GM12878 (cell line): ENCODE measurements around the gene SNX22.

Experiments
- EED ChIP-seq: sonication (generic); IDR thresholded peaks from 2 replicates; pipeline ENCODE4 v1.6.1; 2016; ENCODE audit warnings: antibody characterized with exemption, low read depth
- KAT2A ChIP-seq: conservative IDR thresholded peaks from 2 replicates; pipeline ENCODE4 v1.6.1; 2011; ENCODE audit warnings: low read depth, low read length; ENCODE audit not compliant: control insufficient read depth
- LARP7 ChIP-seq: fragments of 450-650 bp; IDR thresholded peaks from 2 replicates; pipeline ENCODE4 v1.6.1; 2017; ENCODE audit warnings: mild to moderate bottlenecking
- MTA2 ChIP-seq: fragments of 450-650 bp; IDR thresholded peaks from 2 replicates; pipeline ENCODE4 v1.6.1; 2016; ENCODE audit warnings: low read depth, mild to moderate bottlenecking, moderate library complexity
- MYC ChIP-seq: IDR thresholded peaks from 2 replicates; pipeline ENCODE4 v1.6.1; 2011; ENCODE audit warnings: mild to moderate bottlenecking, low read length, moderate library complexity, inconsistent platforms; ENCODE audit not compliant: insufficient read depth, insufficient replicate concordance, insufficient read length, severe bottlenecking
- NFXL1 ChIP-seq: fragments of 450-650 bp; IDR thresholded peaks from 2 replicates; pipeline ENCODE4 v1.6.1; 2017; ENCODE audit warnings: antibody characterized with exemption, mild to moderate bottlenecking, borderline replicate concordance
- POLR2A ChIP-seq: IDR thresholded peaks from 2 replicates; pipeline ENCODE4 v1.6.1; 2011; ENCODE audit warnings: low read depth, mild to moderate bottlenecking, low read length
- TAF1 ChIP-seq: IDR thresholded peaks from 2 replicates; pipeline ENCODE4 v1.6.1; 2011; ENCODE audit warnings: mild to moderate bottlenecking, low read depth, low read length, borderline replicate concordance
- TF ChIP-seq, protein P1 (sequence below), 3 experiments: IDR thresholded peaks in 2 of 3; conservative IDR thresholded peaks in 1 of 3; 2 replicates each; pipeline ENCODE4 v1.5.1; 2011; ENCODE audit warnings: low read depth in 3 of 3, low read length in 3 of 3, mild to moderate bottlenecking in 3 of 3, control low read depth in 2 of 3, moderate library complexity in 2 of 3, inconsistent platforms in 1 of 3, mixed read lengths in 1 of 3; ENCODE audit not compliant: control insufficient read depth in 2 of 3, insufficient read depth in 1 of 3; ENCODE audit errors: extremely low read depth in 1 of 3
- TF ChIP-seq, protein P2 (sequence below): fragments of 450-650 bp; formaldehyde crosslinking; IDR thresholded peaks from 2 replicates; pipeline ENCODE4 v1.4.0; 2022; ENCODE audit warnings: mild to moderate bottlenecking, moderate library complexity

GRCh38 chr15:64132217-64132616 is 19.3 kb upstream of the SNX22 start:
- no peak for TF ChIP-seq POLR2A
- TF ChIP-seq, protein P1, sequence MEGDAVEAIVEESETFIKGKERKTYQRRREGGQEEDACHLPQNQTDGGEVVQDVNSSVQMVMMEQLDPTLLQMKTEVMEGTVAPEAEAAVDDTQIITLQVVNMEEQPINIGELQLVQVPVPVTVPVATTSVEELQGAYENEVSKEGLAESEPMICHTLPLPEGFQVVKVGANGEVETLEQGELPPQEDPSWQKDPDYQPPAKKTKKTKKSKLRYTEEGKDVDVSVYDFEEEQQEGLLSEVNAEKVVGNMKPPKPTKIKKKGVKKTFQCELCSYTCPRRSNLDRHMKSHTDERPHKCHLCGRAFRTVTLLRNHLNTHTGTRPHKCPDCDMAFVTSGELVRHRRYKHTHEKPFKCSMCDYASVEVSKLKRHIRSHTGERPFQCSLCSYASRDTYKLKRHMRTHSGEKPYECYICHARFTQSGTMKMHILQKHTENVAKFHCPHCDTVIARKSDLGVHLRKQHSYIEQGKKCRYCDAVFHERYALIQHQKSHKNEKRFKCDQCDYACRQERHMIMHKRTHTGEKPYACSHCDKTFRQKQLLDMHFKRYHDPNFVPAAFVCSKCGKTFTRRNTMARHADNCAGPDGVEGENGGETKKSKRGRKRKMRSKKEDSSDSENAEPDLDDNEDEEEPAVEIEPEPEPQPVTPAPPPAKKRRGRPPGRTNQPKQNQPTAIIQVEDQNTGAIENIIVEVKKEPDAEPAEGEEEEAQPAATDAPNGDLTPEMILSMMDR (IDR thresholded peaks at IDR 0.05 in 2 of 3, conservative IDR thresholded peaks at IDR 0.05 in 1 of 3; ENCODE audit: control insufficient read depth in 2 of 3, extremely low read depth in 1 of 3, insufficient read depth in 1 of 3, low read depth in 3 of 3, low read length in 3 of 3): no peak
- TF ChIP-seq NFXL1: no peak
- TF ChIP-seq TAF1: no peak
- no peak for TF ChIP-seq MTA2
- TF ChIP-seq LARP7: no peak
- TF ChIP-seq KAT2A: no peak
- TF ChIP-seq, protein P2, sequence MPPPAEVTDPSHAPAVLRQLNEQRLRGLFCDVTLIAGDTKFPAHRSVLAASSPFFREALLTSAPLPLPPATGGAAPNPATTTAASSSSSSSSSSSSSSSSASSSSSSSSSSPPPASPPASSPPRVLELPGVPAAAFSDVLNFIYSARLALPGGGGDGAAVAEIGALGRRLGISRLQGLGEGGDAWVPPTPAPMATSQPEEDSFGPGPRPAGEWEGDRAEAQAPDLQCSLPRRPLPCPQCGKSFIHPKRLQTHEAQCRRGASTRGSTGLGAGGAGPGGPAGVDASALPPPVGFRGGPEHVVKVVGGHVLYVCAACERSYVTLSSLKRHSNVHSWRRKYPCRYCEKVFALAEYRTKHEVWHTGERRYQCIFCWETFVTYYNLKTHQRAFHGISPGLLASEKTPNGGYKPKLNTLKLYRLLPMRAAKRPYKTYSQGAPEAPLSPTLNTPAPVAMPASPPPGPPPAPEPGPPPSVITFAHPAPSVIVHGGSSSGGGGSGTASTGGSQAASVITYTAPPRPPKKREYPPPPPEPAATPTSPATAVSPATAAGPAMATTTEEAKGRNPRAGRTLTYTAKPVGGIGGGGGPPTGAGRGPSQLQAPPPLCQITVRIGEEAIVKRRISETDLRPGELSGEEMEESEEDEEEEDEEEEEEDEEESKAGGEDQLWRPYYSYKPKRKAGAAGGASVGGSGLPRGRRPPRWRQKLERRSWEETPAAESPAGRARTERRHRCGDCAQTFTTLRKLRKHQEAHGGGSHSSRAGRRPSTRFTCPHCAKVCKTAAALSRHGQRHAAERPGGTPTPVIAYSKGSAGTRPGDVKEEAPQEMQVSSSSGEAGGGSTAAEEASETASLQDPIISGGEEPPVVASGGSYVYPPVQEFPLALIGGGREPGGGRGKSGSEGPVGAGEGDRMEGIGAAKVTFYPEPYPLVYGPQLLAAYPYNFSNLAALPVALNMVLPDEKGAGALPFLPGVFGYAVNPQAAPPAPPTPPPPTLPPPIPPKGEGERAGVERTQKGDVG (CRISPR knock-in tag): no peak
- TF ChIP-seq EED: no peak
- no peak for TF ChIP-seq MYC
